ENCODE results near the gene MMRN1. TPM values are rescaled to one million over a fixed set of nuclear protein-coding genes. Genes with fewer than 3 reads are reported as not detected.

Gene MMRN1
- total and polyA plus RNA-seq, 7 donors: 0.44 to 2.3 (median 1.7) TPM

GRCh38 chr4:89949782-89950387 is 55.2 kb downstream of the MMRN1 start:
- H3K4me1 ChIP-seq: no peaks in the 10 kb centered on the region
- H3K4me3 ChIP-seq: no peak overlapping the region
- no peaks in the 10 kb centered on the region for H3K27me3 ChIP-seq (ENCODE audit: insufficient read depth in 3 of 3, low read length in 2 of 3)
- H3K27ac ChIP-seq: no peak overlapping the region
- ATAC-seq: no peak
- no peaks in the 10 kb centered on the region for H3K9me3 ChIP-seq
- no peaks in the 10 kb centered on the region for H3K36me3 ChIP-seq (ENCODE audit: insufficient read depth in 1 of 2, low read depth in 1 of 2)
- WGBS, 3 donors: 85 to 96% (median 88%) methylated on average over 2 of the region's 2 CpGs
- TF ChIP-seq CTCF (IDR thresholded peaks at IDR 0.05): no peak
- no peak for DNase-seq
- intact Hi-C loops (cut with DNase I): no loop called here

GRCh38 chr4:89952458-89952857 is 57.8 kb downstream of the MMRN1 start:
- no peaks in the 10 kb centered on the region for H3K36me3 ChIP-seq (ENCODE audit: insufficient read depth in 1 of 2, low read depth in 1 of 2)
- TF ChIP-seq CTCF (IDR thresholded peaks at IDR 0.05): no peak
- H3K27ac ChIP-seq: no peak overlapping the region
- no peak overlapping the region for H3K4me3 ChIP-seq
- no peaks in the 10 kb centered on the region for H3K4me1 ChIP-seq
- intact Hi-C loops (cut with DNase I): no loop called here
- DNase-seq (no peak), ATAC-seq (no peak)
- H3K9me3 ChIP-seq: no peaks in the 10 kb centered on the region
- 68 to 72% (median 72%) methylated on average over 3 of the region's 3 CpGs for WGBS, 3 donors
- H3K27me3 ChIP-seq (ENCODE audit: insufficient read depth in 3 of 3, low read length in 2 of 3): no peaks in the 10 kb centered on the region

GRCh38 chr4:89954906-89955695 is 60.4 kb downstream of the MMRN1 start:
- Histone ChIP-seq H3K27ac (no peak overlapping the region), H3K36me3 (ENCODE audit: insufficient read depth in 1 of 2, low read depth in 1 of 2) (no peaks in the 10 kb centered on the region), H3K27me3 (ENCODE audit: insufficient read depth in 3 of 3, low read length in 2 of 3) (no peaks in the 10 kb centered on the region), H3K4me1 (no peaks in the 10 kb centered on the region), H3K4me3 (no peak overlapping the region), H3K9me3 (no peaks in the 10 kb centered on the region)
- intact Hi-C loops (cut with DNase I): no loop called here
- TF ChIP-seq CTCF (IDR thresholded peaks at IDR 0.05): no peak
- ATAC-seq: no peak
- no peak for DNase-seq
- 78 to 83% (median 81%) methylated on average over 13 of the region's 13 CpGs for WGBS, 3 donors

- intact Hi-C loops (cut with DNase I): no loop called here
- Histone ChIP-seq H3K27me3 (ENCODE audit: insufficient read depth in 3 of 3, low read length in 2 of 3) (no peaks in the 10 kb centered on the region), H3K4me1 (no peaks in the 10 kb centered on the region), H3K36me3 (ENCODE audit: insufficient read depth in 1 of 2, low read depth in 1 of 2) (no peaks in the 10 kb centered on the region), H3K4me3 (no peak overlapping the region), H3K9me3 (no peaks in the 10 kb centered on the region), H3K27ac (no peak overlapping the region)
- no peak for DNase-seq
- WGBS, 3 donors: 38 to 45% (median 42%) methylated on average over 4 of the region's 4 CpGs
- no peak for TF ChIP-seq CTCF (IDR thresholded peaks at IDR 0.05)
- no peak for ATAC-seq
These were observed 62.6 kb downstream of the MMRN1 start for GRCh38 chr4:89957046-89957926.

Measured in psoas muscle (tissue), 8 donors.